ENCODE data around the gene ZBTB26.

Gene ZBTB26

GRCh38 chr9:122931226-122932121, at the start of gene ZBTB26:
Gene ZBTB26, minus strand, starts transcription at chr9:122931512. Its CDS starts 11,578 bp downstream, at chr9:122919934.
- DNase-seq, result peak; percentile 76

- DNase-seq, result no peak
These were observed 47.3 kb upstream of the ZBTB26 start for GRCh38 chr9:122978601-122979000.

GRCh38 chr9:122975196-122975595, 43.9 kb upstream of the ZBTB26 start:
- no peak for DNase-seq

- no peak for DNase-seq
These were observed 29.8 kb upstream of the ZBTB26 start for GRCh38 chr9:122961139-122961538.

- no peak for DNase-seq
These were observed 24.6 kb upstream of the ZBTB26 start for GRCh38 chr9:122955961-122956360.

- no peak for DNase-seq
These were observed 23.0 kb upstream of the ZBTB26 start for GRCh38 chr9:122954253-122954691.

GRCh38 chr9:122951056-122951455, 19.7 kb upstream of the ZBTB26 start:
- no peak for DNase-seq

GRCh38 chr9:122950263-122950662, 19.0 kb upstream of the ZBTB26 start:
- DNase-seq, result no peak

- DNase-seq, result no peak
These were observed 18.4 kb upstream of the ZBTB26 start for GRCh38 chr9:122949696-122950095.

GRCh38 chr9:122948313-122948712, 17.0 kb upstream of the ZBTB26 start:
- no peak for DNase-seq

GRCh38 chr9:122946461-122947005, 15.2 kb upstream of the ZBTB26 start:
- DNase-seq, result no peak

- DNase-seq, result no peak
These were observed 13.9 kb upstream of the ZBTB26 start for GRCh38 chr9:122944960-122945888.

- no peak for DNase-seq
These were observed 10.4 kb upstream of the ZBTB26 start for GRCh38 chr9:122941582-122942234.

- DNase-seq, result peak; percentile 93
These were observed 9.7 kb upstream of the ZBTB26 start, which contains the start of gene RABGAP1 for GRCh38 chr9:122940749-122941581. Gene RABGAP1, plus strand, starts transcription at chr9:122941020. Its CDS starts 16,040 bp downstream, at chr9:122957060.

- no peak for DNase-seq
These were observed 9.1 kb upstream of the ZBTB26 start for GRCh38 chr9:122940454-122940748.

- DNase-seq, result no peak
These were observed 8.3 kb upstream of the ZBTB26 start for GRCh38 chr9:122939601-122940000.

- DNase-seq, result no peak
These were observed 5.6 kb upstream of the ZBTB26 start for GRCh38 chr9:122936883-122937282.

- no peak for DNase-seq
These were observed 5.2 kb upstream of the ZBTB26 start for GRCh38 chr9:122936464-122936863.

- DNase-seq, result no peak
These were observed 629 bp downstream of the ZBTB26 start for GRCh38 chr9:122930541-122931225.

- no peak for DNase-seq
These were observed 1.4 kb downstream of the ZBTB26 start for GRCh38 chr9:122929796-122930354.

GRCh38 chr9:122923947-122924346, 7.4 kb downstream of the ZBTB26 start:
- no peak for DNase-seq

All from SHP77 treated with DMSO at 0.1 percent for 48 hours (cell line).